ENCODE data around the gene B4GALT2.

B4GALT2 gene

DNA sequence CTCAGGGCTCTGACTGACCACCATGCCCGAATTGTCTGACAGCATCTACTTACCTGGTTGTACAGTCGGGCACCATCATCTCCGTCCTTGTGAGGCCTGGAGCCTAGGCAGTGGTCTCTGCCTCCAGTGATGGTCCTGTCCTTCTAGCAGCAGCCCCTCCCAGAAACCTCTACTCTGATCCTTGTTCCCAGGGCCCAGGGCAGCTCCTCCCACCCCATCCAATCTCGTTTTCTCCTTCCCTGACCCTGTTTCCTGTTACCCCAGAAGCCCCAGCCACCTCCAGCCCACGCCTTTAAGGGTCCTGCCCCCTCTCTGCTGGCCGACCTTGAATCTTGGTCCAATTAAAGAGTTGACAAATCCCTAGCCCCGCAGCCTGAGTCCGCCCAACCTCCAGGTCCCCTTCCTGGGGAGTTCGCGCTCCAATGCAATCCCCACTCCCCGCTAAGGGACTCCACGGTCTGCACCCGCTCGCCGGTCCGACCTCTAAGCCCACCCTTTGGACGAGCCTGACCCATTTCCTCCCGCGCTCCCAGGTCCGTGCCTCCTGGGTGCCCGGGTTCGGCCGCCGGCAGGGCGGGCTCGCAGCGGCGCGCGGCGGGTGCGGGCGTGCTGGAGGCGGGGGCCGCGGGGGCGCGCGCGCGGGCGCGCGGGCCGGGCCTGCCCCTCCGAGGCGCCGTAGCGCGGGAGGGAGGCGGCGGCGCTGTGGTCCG is at the start of gene B4GALT2:
TSS of gene B4GALT2 (plus strand) at position 660 of the 710 bp plus-strand sequence. CDS start 1,951 bp downstream, outside the sequence.
- DNase-seq: peak; percentile 81

GRCh38 chr1:43930168-43930948 is 48.7 kb upstream of the B4GALT2 start:
- peak; percentile 59 for DNase-seq

DNA sequence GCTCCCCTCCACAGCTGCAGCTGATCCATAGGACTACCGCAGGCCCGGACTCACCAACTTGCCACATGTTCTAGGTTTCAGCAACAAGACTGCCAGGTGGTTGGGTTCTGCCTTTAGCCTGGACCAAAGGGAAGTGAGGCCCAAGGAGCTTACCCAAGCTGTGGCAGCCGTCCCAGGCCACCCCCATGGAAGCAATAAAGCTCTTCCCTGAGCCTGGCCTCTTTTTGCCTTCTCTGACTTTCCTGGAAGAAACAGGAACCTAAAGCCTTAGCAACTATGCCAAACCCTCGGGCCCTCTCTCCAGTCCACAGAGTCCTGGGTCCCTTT is 48.1 kb upstream of the B4GALT2 start:
- DNase-seq: no peak

GRCh38 chr1:43931711-43932660 is 47.0 kb upstream of the B4GALT2 start:
- no peak for DNase-seq

- no peak for DNase-seq
Measured at GRCh38 chr1:43932786-43933385, 46.1 kb upstream of the B4GALT2 start.

DNA sequence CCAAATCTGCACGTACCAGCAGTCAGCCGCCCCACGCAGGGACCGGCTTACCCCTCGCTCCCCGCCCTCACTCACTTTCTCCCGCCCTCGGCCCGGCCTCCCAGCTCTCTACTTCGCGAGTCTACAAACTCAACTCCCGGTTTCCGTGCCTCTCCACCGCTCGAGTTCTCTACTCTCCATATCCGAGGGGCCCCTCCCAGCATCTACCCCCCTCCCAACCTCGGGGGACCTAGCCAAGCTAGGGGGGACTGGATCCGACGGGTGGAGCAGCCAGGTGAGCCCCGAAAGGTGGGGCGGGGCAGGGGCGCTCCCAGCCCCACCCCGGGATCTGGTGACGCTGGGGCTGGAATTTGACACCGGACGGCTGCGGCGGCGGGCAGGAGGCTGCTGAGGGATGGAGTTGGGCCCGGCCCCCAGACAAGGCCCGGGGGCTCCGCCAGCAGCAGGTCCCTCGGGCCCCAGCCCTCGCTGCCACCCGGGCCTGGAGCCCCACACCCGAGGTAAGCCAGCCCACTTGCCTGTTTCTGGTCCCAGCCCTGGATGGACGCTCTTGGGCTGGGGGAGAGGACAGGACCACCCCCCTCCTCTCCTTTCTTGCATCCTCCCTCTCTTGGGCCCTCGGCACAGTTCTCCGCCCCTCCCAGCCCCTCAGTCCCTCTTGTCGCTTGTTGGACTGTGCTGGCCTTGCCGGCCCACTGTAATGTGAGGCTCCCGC is 45.5 kb upstream of the B4GALT2 start, which contains the start of gene ARTN:
TSS of gene ARTN (plus strand) at position 416 of the 715 bp plus-strand sequence. CDS start 1,856 bp downstream, outside the sequence.
- DNase-seq: no peak

- DNase-seq: peak; percentile 91
Measured at GRCh38 chr1:43934101-43934985, 44.7 kb upstream of the B4GALT2 start.

- DNase-seq: no peak
Measured at GRCh38 chr1:43934986-43935324, 44.1 kb upstream of the B4GALT2 start.

DNA sequence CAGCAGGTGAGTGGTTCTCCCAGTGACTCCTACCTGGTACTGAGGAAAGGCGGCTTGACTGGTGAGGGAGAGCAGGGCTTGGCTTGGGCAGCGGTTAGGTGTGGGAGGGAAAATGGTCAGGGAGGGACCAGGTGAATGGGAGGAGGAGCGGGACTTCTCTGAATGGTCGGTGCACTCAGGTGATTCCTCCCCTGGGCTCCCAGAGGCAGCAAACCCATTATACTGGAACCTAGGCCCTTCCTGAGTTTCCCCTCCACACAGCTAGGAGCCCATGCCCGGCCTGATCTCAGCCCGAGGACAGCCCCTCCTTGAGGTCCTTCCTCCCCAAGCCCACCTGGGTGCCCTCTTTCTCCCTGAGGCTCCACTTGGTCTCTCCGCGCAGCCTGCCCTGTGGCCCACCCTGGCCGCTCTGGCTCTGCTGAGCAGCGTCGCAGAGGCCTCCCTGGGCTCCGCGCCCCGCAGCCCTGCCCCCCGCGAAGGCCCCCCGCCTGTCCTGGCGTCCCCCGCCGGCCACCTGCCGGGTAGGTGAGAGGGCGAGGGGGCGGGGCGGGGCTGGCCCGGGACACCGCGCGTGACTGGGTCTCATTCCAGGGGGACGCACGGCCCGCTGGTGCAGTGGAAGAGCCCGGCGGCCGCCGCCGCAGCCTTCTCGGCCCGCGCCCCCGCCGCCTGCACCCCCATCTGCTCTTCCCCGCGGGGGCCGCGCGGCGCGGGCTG is 43.1 kb upstream of the B4GALT2 start:
- no peak for DNase-seq

DNA sequence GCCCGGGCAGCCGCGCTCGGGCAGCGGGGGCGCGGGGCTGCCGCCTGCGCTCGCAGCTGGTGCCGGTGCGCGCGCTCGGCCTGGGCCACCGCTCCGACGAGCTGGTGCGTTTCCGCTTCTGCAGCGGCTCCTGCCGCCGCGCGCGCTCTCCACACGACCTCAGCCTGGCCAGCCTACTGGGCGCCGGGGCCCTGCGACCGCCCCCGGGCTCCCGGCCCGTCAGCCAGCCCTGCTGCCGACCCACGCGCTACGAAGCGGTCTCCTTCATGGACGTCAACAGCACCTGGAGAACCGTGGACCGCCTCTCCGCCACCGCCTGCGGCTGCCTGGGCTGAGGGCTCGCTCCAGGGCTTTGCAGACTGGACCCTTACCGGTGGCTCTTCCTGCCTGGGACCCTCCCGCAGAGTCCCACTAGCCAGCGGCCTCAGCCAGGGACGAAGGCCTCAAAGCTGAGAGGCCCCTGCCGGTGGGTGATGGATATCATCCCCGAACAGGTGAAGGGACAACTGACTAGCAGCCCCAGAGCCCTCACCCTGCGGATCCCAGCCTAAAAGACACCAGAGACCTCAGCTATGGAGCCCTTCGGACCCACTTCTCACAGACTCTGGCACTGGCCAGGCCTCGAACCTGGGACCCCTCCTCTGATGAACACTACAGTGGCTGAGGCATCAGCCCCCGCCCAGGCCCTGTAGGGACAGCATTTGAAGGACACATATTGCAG is 42.4 kb upstream of the B4GALT2 start:
- DNase-seq: peak; percentile 36

GRCh38 chr1:43937179-43937865 is 41.7 kb upstream of the B4GALT2 start:
- DNase-seq: no peak

GRCh38 chr1:43938383-43938782 is 40.6 kb upstream of the B4GALT2 start:
- DNase-seq: no peak

GRCh38 chr1:43938892-43939587 is 40.0 kb upstream of the B4GALT2 start:
- DNase-seq: no peak

- DNase-seq: no peak
Measured at GRCh38 chr1:43942411-43942810, 36.6 kb upstream of the B4GALT2 start.

DNA sequence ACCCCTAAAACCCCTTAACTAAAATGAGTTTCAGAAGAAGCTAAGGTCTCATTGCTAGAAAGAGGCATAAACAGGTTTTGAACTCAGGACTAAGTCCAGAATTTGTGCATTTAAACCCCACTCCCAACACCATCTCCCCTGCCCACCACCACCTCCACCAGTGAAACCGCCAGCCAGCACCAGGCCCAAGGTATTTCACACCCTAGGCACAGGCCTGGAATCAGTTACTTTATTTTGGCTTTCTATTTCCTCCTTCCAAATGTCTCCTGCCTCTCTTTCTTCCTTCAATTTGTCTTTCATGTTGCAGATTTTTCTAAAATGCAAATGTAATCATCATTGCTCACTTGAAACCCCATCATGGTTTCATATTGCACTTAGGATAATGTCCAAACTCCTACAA is 34.1 kb upstream of the B4GALT2 start:
- no peak for DNase-seq

DNA sequence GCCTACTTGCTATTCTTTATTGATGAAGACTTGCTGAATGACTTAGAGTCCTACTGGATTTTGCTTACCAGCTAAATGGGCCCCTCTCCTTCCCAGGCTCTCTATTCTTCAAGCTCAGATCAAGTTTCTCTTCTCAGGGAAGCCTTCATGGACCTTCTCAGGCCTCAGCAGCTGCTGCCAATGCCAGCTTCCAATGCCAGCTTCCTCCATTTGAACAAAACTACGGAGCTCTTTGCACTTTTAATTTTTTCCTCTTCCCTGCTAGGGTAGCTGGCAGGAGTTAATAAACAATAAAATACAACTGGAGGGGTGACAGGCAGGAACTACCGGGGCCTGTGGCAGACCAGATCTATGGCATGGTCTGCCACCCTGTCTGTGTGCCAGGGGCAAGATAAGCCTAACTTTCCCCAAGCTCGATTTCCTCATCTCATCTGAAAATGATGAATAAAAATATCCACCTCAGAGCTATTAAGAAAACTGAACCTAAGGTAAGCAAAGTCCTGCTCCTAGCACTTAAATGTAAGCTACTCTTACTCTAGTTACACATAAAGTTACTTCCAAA is 33.3 kb upstream of the B4GALT2 start:
- no peak for DNase-seq

DNA sequence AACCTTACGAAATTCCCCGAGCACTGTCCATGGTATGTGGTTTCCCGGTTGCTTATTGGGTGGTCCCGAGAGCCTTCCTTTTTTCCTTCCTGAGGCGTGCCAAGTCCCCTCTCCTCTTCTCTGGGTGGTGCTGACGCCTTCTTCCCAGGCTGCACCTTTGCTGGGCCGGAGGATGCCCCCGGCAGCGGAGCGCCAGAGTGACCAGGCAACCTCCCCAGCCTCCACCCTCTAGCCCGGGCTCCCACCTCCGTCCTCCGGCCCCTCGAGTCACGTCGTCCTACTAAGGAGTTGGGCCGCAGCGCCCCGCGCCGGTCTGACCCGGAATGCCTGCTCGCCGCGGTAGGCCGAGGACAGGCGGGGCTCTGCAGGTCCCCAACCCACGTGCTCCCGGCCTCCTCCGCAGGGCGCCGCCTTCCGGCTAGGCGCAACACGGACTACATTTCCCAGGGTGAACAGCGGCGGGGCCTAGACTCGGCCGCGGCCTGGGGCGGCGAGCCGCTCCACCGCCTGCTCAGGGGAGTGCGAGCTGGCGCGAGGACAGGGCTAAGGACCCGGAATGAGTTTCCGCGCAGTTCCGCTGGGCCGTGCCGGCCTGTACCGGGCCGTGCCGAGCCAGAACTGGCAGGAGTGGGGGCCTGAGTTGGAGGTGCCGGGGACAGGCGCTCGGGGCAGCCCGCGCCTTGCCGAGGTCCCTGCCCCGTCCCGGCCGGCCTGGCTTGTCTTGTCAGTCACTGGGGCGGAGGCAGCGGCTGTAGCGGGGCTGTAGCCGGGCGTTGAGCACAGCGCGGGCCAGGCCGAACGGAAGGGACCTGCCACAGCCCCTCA is 32.6 kb upstream of the B4GALT2 start, which contains the start of gene IPO13:
TSS of gene IPO13 (plus strand) at position 715 of the 825 bp plus-strand sequence. CDS start 651 bp downstream, outside the sequence.
- DNase-seq: peak; percentile 98
